Spleen (tissue), 11 donors: ENCODE results near the gene VGF. TPM values are rescaled to one million over a fixed set of nuclear protein-coding genes. Genes with fewer than 3 reads are reported as not detected.
"Not testable (repeated sequence)": the region's sequence is repeated elsewhere in the genome, so short reads cannot be mapped to it uniquely, and the experiment has no call there.

Experiments
- DNase-seq: peaks from one replicate; pipeline ENCODE4 v3.0.0-alpha.2; 2020
- H3K27ac ChIP-seq, 8 donors: fragments of 200-600 bp; sonication (generic) in 7 of 8; 1 replicate in 4 of 8; 2 replicates in 4 of 8; pipeline versions ENCODE4 v1.5.0 to v1.8.0; 2016 to 2021; ENCODE audit warnings: inconsistent platforms in 4 of 8, mild to moderate bottlenecking in 4 of 8, moderate library complexity in 1 of 8
- H3K27me3 ChIP-seq, 7 donors: fragments of 200-600 bp; sonication (generic) in 6 of 7; replicated peaks in 1 of 7; 1 replicate in 4 of 7; 2 replicates in 3 of 7; pipeline versions ENCODE4 v1.5.0 to v1.8.0; 2016 to 2021; ENCODE audit warnings: inconsistent platforms in 3 of 7, mild to moderate bottlenecking in 1 of 7
- H3K36me3 ChIP-seq, 6 donors: fragments of 200-600 bp; sonication (generic) in 5 of 6; 1 replicate in 4 of 6; 2 replicates in 2 of 6; pipeline versions ENCODE4 v1.5.0 to v1.8.0; 2016 to 2021; ENCODE audit warnings: inconsistent platforms in 2 of 6
- H3K4me1 ChIP-seq, 6 donors: fragments of 200-600 bp; sonication (generic) in 5 of 6; 1 replicate in 3 of 6; 2 replicates in 3 of 6; pipeline versions ENCODE4 v1.5.0 to v1.8.0; 2016 to 2021; ENCODE audit warnings: inconsistent platforms in 3 of 6
- H3K4me3 ChIP-seq, 8 donors: fragments of 200-600 bp; sonication (generic) in 7 of 8; 1 replicate in 4 of 8; 2 replicates in 4 of 8; pipeline versions ENCODE4 v1.5.0 to v1.8.0; 2016 to 2021; ENCODE audit warnings: inconsistent platforms in 4 of 8, mild to moderate bottlenecking in 4 of 8, moderate library complexity in 2 of 8
- H3K9me3 ChIP-seq, 8 donors: fragments of 200-600 bp; sonication (generic) in 7 of 8; 1 replicate in 4 of 8; 2 replicates in 4 of 8; pipeline versions ENCODE4 v1.5.0 to v1.8.0; 2016 to 2021; ENCODE audit warnings: inconsistent platforms in 4 of 8
- POLR2A ChIP-seq, 3 donors: fragments of 450-650 bp; IDR thresholded peaks; one replicate each; pipeline ENCODE4 v1.5.1; 2017; ENCODE audit warnings: antibody characterized with exemption in 3 of 3, mild to moderate bottlenecking in 1 of 3
- POLR2AphosphoS5 ChIP-seq, 3 donors: sonication (generic); formaldehyde crosslinking; IDR thresholded peaks; one replicate each; pipeline ENCODE4 v1.5.1; 2017; ENCODE audit warnings: antibody characterized with exemption in 3 of 3
- WGBS, 5 donors: extraction: QIAGEN DNeasy Blood & Tissue Kit in 3 of 5; methylation state at CpG; one replicate each; pipeline versions ENCODE4 v1.1.5 to v1.1.7; 2013 to 2018; 5-methylcytosine and 5-hydroxymethylcytosine counted together
- intact Hi-C: fragments of 100-400 bp; cut with DNase I; formaldehyde crosslinking; loops from one replicate; pipeline ENCODE4 v1.15.0; 2023; ENCODE audit warnings: low total_unique reads
- polyA plus RNA-seq, 3 donors: library from polyadenylated mRNA; stranded (reverse); fragments of 200-250 nt; gene quantifications; one replicate each; pipeline ENCODE4 v1.2.1, GENCODE V29; 2013
- total RNA-seq, 7 donors: library from RNA; depleted of rRNA in 3 of 7; stranded (reverse); fragments of >200 nt in 3 of 7; fragmentation: NEBNext Ultra II Directional in 4 of 7; extraction: Animal tissue kit (Norgen Biotek cat#: 25700) in 4 of 7; gene quantifications; one replicate each; pipeline versions ENCODE4 v1.1.0 to v1.2.1, GENCODE V29; 2016 to 2021
- TF ChIP-seq, protein P1 (sequence below), 11 experiments: fragments of 200-600 bp in 7 of 11; fragments of 450-650 bp in 4 of 11; sonication (generic) in 4 of 11; IDR thresholded peaks in 8 of 11; conservative IDR thresholded peaks in 3 of 11; 1 replicate in 7 of 11; 2 replicates in 4 of 11; pipeline versions ENCODE4 v1.4.0 to v1.8.0; 2016 to 2021; ENCODE audit warnings: antibody characterized with exemption in 11 of 11, inconsistent platforms in 4 of 11, mild to moderate bottlenecking in 1 of 11
- donor health status: healthy with polysubstance abuse.
- donor health status: DM: no; HTN: no; CAD: no; lungs with moderate emphysema.
- donor health status: DM: no; HTN: no; CAD: no.
- donor health status: Bipolar disorder and iron deficiency.
- donor health status: healthy.
- donor health status: DM: no; HTN: no; CAD: no.
- donor health status: DM: yes; HTN: yes; CAD: no.

Gene VGF
- total and polyA plus RNA-seq, 10 donors, result 0.06 to 0.21 (median 0.14) TPM; not detected in 6

DNA sequence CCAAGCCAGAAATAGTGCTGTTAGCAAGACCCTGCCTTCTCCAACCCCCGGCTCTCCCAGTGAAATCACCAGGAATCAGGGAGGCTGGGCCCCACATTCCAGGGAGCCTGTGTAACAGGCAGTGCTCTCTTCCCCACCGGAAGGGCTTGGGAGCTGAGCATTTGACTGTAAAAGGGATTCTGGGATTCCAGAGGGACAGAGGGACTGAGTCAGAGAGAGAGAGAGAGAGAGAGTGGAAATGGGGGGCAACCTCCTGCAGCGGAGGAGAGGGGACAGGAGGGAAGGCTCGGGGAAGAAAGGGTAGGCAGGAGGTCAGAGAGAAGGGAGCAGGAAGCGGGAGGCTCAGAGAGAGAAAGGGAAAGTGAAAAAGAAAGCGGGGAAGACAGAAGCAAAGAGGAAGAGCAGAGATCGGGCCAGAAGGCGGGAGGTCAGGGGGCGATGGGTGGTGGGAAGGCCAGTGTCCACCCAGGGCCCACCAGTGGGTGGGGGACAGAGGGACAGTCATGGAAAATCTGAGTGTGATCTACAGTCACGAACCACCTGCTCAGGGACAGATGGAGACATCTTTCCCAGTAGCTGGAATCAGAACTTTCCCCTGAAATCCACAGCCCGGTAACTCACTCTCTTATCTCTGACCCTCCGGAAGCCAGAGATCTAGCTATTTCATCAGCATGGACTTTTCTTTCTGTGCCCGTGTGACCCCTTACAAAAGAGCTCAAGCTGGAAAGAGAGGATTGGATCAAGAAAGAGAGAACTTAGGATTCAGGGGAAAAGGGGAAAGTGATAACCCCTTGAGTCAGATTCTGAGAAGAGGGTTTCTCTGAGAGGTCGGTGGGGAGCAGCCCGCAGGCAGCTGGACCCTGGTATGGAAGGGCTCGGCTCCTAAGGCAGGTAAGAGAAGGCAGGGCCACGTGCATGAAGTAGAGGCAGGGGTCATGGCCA, 43.1 kb downstream of the VGF start:
- Histone ChIP-seq H3K4me3 (peak overlapping the region in 6 of 8 donors; percentile 7 to 61 (median 25)), H3K4me1 (peaks cover 12 to 57% (median 38%) of the 10 kb centered on the region in 6 donors), H3K9me3 (no peaks in the 10 kb centered on the region), H3K27me3 (peaks cover 0 to 64% (median 0%) of the 10 kb centered on the region in 7 donors), H3K27ac (peak overlapping the region; percentile 36 to 82 (median 76)), H3K36me3 (no peaks in the 10 kb centered on the region)
- intact Hi-C loops, result no loop called here
- WGBS, 5 donors, result 24 to 29% (median 28%) methylated on average over 17 of the region's 17 CpGs
- DNase-seq, result no peak
- TF ChIP-seq POLR2AphosphoS5 (IDR thresholded peaks at IDR 0.05), result peak in 2 of 3 donors; percentile 47 to 51
- TF ChIP-seq POLR2A (IDR thresholded peaks at IDR 0.05), result no peak

DNA sequence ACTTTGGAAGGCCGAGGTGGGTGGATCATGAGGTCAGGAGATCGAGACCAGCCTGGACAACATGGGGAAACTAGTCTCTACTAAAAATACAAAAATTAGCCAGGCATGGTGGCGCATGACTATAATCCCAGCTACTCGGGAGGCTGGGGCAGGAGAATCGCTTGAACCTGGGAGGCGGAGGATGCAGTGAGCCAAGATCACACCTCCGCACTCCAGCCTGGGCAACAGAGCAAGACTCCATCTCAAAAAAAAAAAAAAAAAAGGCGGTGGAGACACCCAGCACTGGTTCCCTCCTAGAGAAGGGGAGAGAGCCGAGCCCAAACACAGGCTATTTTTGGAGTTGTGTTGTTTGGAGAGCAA, 43.8 kb downstream of the VGF start:
- 69 to 79% (median 71%) methylated on average over 8 to 9 of the region's 9 CpGs for WGBS, 5 donors
- H3K9me3 ChIP-seq, intact Hi-C loops, DNase-seq, H3K36me3 ChIP-seq: not testable (repeated sequence)
- peaks cover 7 to 51% (median 31%) of the 10 kb centered on the region in 6 donors for H3K4me1 ChIP-seq
- H3K27ac ChIP-seq, result peak overlapping the region in 7 of 8 donors; percentile 67 to 82 (median 77)
- H3K27me3 ChIP-seq, result peaks cover 0 to 58% (median 0%) of the 10 kb centered on the region in 7 donors
- peak overlapping the region in 1 of 8 donors; percentile 27 for H3K4me3 ChIP-seq

- 56 to 94% (median 78%) methylated on average over 3 to 4 of the region's 4 CpGs for WGBS, 5 donors
- Histone ChIP-seq H3K27ac (peak overlapping the region in 1 of 8 donors; percentile 4), H3K4me1 (peaks cover 0 to 38% (median 18%) of the 10 kb centered on the region in 6 donors)
Observed at GRCh38 chr7:101120315-101120714, 45.1 kb downstream of the VGF start.

DNA sequence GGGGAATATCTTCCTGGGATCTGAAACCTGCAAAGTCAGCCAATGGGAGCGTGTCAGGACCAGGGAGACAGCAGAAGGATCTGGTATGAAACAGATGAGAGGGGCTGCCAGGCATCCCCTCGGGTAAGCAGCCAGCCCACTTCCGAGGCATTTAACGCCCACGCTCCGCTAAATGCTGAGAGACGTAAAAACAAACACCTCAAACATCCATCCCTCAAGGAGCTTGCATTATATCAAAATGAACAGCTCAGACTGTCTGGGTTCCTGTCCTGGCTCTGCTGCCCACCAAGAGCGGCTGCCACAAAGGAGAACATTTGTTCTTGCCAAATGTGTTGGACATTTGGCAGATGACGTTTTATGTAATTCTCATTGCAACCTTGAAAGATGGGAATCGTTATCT, 45.5 kb downstream of the VGF start:
- TF ChIP-seq POLR2AphosphoS5 (IDR thresholded peaks at IDR 0.05) (no peak), POLR2A (IDR thresholded peaks at IDR 0.05) (no peak)
- TF ChIP-seq, protein P1, sequence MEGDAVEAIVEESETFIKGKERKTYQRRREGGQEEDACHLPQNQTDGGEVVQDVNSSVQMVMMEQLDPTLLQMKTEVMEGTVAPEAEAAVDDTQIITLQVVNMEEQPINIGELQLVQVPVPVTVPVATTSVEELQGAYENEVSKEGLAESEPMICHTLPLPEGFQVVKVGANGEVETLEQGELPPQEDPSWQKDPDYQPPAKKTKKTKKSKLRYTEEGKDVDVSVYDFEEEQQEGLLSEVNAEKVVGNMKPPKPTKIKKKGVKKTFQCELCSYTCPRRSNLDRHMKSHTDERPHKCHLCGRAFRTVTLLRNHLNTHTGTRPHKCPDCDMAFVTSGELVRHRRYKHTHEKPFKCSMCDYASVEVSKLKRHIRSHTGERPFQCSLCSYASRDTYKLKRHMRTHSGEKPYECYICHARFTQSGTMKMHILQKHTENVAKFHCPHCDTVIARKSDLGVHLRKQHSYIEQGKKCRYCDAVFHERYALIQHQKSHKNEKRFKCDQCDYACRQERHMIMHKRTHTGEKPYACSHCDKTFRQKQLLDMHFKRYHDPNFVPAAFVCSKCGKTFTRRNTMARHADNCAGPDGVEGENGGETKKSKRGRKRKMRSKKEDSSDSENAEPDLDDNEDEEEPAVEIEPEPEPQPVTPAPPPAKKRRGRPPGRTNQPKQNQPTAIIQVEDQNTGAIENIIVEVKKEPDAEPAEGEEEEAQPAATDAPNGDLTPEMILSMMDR (IDR thresholded peaks at IDR 0.05 in 8 of 11, conservative IDR thresholded peaks at IDR 0.05 in 3 of 11), result no peak
- intact Hi-C loops, result no loop called here
- Histone ChIP-seq H3K4me3 (no peak overlapping the region), H3K4me1 (peaks cover 0 to 33% (median 16%) of the 10 kb centered on the region in 6 donors), H3K27ac (no peak overlapping the region), H3K27me3 (peaks cover 0 to 40% (median 0%) of the 10 kb centered on the region in 7 donors), H3K9me3 (no peaks in the 10 kb centered on the region), H3K36me3 (no peaks in the 10 kb centered on the region)
- no peak for DNase-seq
- 52 to 61% (median 55%) methylated on average over 10 of the region's 10 CpGs for WGBS, 5 donors

More at GRCh38 chr7:101120315-101120714, 45.1 kb downstream of the VGF start:
- Histone ChIP-seq H3K4me3 (no peak overlapping the region), H3K36me3 (no peaks in the 10 kb centered on the region), H3K9me3 (no peaks in the 10 kb centered on the region), H3K27me3 (peaks cover 0 to 45% (median 0%) of the 10 kb centered on the region in 7 donors)
- TF ChIP-seq POLR2AphosphoS5 (IDR thresholded peaks at IDR 0.05), result no peak
- DNase-seq, result no peak
- intact Hi-C loops, result no loop called here

DNA sequence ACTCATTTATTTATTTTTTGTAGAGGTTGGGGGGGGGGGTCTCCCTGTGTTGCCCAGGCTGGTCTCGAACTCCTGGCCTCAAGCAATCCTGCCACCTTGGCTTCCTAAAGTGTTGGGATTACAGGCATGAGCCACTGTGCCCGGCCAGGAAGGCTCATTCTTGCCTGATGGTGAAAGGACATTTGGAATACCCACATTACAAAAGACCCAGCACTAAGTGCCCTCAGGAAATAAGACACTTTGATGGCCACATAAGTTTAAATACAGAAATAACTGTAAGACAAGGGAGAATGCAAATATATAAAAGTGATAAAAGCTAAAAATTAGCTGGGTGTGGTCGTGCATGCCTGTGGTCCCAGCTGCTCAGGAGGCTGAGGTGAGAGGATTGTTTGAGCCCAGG, 46.5 kb downstream of the VGF start:
- intact Hi-C loops, result no loop called here
- DNase-seq, result no peak
- WGBS, 5 donors, result 73 to 91% (median 78%) methylated on average over 3 of the region's 3 CpGs

More for the DNA sequence above, 46.5 kb downstream of the VGF start:
- H3K27me3 ChIP-seq, result peaks cover 0 to 30% (median 0%) of the 10 kb centered on the region in 7 donors
- H3K27ac ChIP-seq, result no peak overlapping the region
- no peaks in the 10 kb centered on the region for H3K36me3 ChIP-seq
- TF ChIP-seq POLR2A (IDR thresholded peaks at IDR 0.05) (no peak), POLR2AphosphoS5 (IDR thresholded peaks at IDR 0.05) (no peak)
- TF ChIP-seq, protein P1 (IDR thresholded peaks at IDR 0.05 in 8 of 11, conservative IDR thresholded peaks at IDR 0.05 in 3 of 11), result no peak
- no peak overlapping the region for H3K4me3 ChIP-seq
- peaks cover 0 to 26% (median 12%) of the 10 kb centered on the region in 6 donors for H3K4me1 ChIP-seq
- no peaks in the 10 kb centered on the region for H3K9me3 ChIP-seq
